ENCODE results near the gene ATP6V0D1.
A peak's percentile ranks its signal among the peaks of the same experiment; 100 is the strongest.

The ATP6V0D1 gene

DNA sequence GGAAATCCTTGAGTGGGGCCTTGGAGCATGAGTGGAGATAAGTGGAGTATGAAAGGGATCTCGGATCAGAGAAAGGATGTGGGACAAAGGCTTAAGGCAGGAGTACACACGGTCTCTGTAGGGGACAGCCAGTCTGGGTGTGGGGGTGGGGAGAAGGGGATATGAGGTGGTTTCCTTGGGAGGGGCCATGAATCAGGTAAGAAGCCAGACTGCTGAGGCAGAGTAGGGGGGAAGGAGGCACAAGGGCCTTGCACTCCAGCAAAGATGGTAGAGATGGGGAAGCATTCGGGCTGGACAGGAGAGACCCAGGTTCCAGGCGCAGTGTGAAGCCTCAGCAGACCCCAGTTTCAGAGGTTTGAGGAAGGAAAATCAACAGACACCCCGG, 48.5 kb downstream of the ATP6V0D1 start:
- no peak overlapping the region for H3K27ac ChIP-seq (ENCODE audit: low read depth, low read length)
- H3K4me1 ChIP-seq (ENCODE audit: control insufficient read depth, insufficient read depth, low read length): peaks cover 27% of the 10 kb centered on the region
- H3K27me3 ChIP-seq (ENCODE audit: control insufficient read depth, insufficient read depth, low read length): peaks cover 19% of the 10 kb centered on the region
- peak overlapping the region; percentile 44 for H3K9ac ChIP-seq (ENCODE audit: low read depth, low read length)
- H3K36me3 ChIP-seq (ENCODE audit: control insufficient read depth, insufficient read depth, low read length): peaks cover 14% of the 10 kb centered on the region
- no peaks in the 10 kb centered on the region for H3K9me3 ChIP-seq (ENCODE audit: control insufficient read depth, insufficient read depth, low read length)
- peak overlapping the region; percentile 50 for H3K4me3 ChIP-seq (ENCODE audit: low read depth, low read length)

DNA sequence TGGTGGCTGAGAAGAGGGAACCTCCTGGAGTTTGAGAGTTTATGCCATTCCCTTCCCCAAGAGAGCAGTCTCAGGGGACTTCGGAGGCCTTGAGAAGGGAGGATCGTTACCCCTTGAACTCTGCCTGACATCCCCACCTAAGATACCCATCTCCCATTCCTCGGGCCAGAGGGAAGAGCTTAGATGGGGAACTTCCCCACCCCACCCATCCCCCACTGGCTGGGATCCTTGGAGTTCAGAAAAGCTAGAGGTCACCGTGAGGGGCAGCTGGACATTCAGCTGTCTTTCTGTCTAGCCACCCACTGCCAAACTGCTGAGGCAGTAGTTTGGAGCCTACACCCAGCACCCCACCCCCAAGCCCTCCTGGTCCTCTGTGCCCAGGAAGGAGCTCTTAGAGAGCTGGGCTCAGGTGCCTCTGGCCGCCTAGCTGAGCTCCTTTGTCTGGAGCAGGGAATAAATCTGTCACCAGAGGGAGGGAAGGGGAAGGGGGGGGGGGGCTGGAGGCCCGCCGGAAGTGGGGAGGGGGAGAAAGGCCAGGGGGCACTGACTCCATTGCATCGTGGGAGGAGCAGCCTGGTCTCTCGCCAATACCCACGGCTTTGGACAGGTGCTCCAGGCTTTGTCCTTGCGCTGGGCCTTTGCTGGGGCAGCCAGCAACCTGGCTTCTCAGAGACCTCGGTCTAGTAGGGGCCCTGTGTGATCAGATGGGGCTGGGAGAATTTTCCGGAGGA, 49.0 kb downstream of the ATP6V0D1 start:
- Histone ChIP-seq H3K4me3 (ENCODE audit: low read depth, low read length) (peak overlapping the region; percentile 88), H3K27me3 (ENCODE audit: control insufficient read depth, insufficient read depth, low read length) (peaks cover 21% of the 10 kb centered on the region), H3K9me3 (ENCODE audit: control insufficient read depth, insufficient read depth, low read length) (no peaks in the 10 kb centered on the region), H3K27ac (ENCODE audit: low read depth, low read length) (no peak overlapping the region), H3K36me3 (ENCODE audit: control insufficient read depth, insufficient read depth, low read length) (peaks cover 8% of the 10 kb centered on the region), H3K4me1 (ENCODE audit: control insufficient read depth, insufficient read depth, low read length) (peaks cover 27% of the 10 kb centered on the region), H3K9ac (ENCODE audit: low read depth, low read length) (peak overlapping the region; percentile 57)

DNA sequence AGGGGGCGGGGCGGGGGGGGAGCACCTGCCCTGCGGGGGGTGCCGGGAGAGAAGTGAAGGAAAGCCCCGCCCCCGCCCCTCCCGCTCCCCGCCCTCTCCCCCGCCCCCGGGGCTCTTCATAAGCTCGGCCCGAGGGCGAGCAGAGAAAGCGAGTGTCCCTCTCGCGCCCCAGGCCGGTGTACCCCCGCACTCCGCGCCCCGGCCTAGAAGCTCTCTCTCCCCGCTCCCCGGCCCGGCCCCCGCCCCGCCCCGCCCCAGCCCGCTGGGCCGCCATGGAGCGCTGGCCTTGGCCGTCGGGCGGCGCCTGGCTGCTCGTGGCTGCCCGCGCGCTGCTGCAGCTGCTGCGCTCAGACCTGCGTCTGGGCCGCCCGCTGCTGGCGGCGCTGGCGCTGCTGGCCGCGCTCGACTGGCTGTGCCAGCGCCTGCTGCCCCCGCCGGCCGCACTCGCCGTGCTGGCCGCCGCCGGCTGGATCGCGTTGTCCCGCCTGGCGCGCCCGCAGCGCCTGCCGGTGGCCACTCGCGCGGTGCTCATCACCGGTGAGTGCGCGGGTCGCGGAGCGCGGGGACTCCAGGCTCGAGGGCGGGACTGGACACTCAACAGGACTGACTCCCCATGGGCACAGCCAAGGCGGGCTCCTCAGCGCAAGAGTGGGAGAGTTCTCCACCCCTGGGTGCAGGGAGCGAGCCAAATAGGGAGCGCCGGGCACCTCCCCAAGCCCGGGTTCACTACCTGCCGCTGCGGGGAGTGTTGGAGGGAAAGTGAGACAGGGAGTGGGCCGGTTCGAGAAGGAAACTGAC, 49.8 kb downstream of the ATP6V0D1 start, which contains the start of gene HSD11B2:
Gene HSD11B2, plus strand, starts transcription at position 145 of the 798 bp plus-strand sequence. Its CDS starts 128 bp downstream, at position 273.
- Histone ChIP-seq H3K4me3 (ENCODE audit: low read depth, low read length) (peak within 1 kb of the TSS; percentile 88), H3K4me1 (ENCODE audit: control insufficient read depth, insufficient read depth, low read length) (peaks cover 27% of the 10 kb centered on the region), H3K27ac (ENCODE audit: low read depth, low read length) (peak within 1 kb of the TSS; percentile 27), H3K9me3 (ENCODE audit: control insufficient read depth, insufficient read depth, low read length) (no peaks in the 10 kb centered on the region), H3K36me3 (ENCODE audit: control insufficient read depth, insufficient read depth, low read length) (0 out of 2 replicates have a peak, but pooled peaks cover 3% of the 10 kb centered on the region), H3K27me3 (ENCODE audit: control insufficient read depth, insufficient read depth, low read length) (peaks cover 22% of the 10 kb centered on the region), H3K9ac (ENCODE audit: low read depth, low read length) (peak within 1 kb of the TSS; percentile 74)

DNA sequence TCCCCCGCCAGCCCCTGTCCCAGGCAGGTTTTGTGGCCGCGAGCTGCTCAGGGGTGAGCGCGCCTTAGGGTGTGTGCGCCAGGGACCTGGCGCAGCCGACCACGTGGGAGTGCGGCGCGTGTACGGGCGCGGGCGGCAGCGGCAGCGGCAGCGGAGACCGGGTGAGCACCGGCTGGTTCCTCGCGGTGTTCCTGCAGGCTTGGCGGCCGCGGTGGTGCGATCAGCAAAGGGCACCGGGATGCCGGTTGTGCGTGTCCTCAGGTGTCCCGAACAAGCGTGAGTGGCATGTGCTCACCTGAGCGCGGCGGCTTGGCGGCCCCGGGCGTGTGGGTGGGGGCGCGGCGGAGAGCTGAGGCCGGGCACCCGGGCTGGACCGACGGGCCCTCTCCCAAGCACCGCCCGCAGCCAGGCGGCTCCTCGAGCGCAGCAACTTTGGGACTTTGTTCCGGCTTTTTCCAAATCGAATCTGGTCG, 50.4 kb downstream of the ATP6V0D1 start:
- Histone ChIP-seq H3K4me1 (ENCODE audit: control insufficient read depth, insufficient read depth, low read length) (peaks cover 32% of the 10 kb centered on the region), H3K36me3 (ENCODE audit: control insufficient read depth, insufficient read depth, low read length) (0 out of 2 replicates have a peak, but pooled peaks cover under 1% of the 10 kb centered on the region), H3K9me3 (ENCODE audit: control insufficient read depth, insufficient read depth, low read length) (no peaks in the 10 kb centered on the region), H3K27me3 (ENCODE audit: control insufficient read depth, insufficient read depth, low read length) (peaks cover 22% of the 10 kb centered on the region), H3K9ac (ENCODE audit: low read depth, low read length) (peak overlapping the region; percentile 74), H3K27ac (ENCODE audit: low read depth, low read length) (peak overlapping the region; percentile 27), H3K4me3 (ENCODE audit: low read depth, low read length) (peak overlapping the region; percentile 80)

DNA sequence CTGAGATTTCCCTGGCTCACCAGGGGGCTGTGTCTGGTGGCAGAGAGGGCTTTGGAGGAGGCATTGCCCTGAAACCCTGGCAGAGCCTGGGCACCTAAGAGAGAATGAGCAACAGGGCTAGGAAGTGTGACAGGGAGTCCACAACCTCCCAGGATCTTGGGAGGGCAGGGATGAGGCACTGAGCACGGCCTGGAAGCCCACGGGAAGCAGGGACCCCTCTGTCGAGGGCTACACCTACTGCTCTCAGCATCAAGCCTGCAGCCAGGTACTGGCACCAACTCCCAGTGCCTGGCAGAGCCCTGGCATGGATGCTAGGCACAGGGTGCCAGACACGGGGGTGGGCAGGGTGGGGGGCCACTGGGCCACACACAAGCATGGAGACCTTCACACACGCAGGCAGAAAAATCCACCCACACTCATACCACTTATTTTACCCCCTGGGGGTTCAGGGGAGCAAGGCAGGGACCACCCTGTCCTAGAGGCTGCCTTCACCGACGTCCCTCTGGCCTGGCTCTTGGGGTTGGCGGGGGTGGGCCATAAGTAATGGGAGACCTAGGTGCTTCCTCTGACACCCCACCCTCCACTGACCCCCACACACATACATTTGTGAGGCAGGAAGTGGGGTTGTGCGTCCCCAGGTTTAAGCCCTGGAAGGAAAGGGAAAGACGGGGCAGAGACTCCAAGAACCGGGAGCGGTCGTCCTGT, 51.0 kb downstream of the ATP6V0D1 start:
- Histone ChIP-seq H3K4me1 (ENCODE audit: control insufficient read depth, insufficient read depth, low read length) (peaks cover 38% of the 10 kb centered on the region), H3K4me3 (ENCODE audit: low read depth, low read length) (peak overlapping the region; percentile 80), H3K9ac (ENCODE audit: low read depth, low read length) (peak overlapping the region; percentile 74), H3K36me3 (ENCODE audit: control insufficient read depth, insufficient read depth, low read length) (no peaks in the 10 kb centered on the region), H3K27me3 (ENCODE audit: control insufficient read depth, insufficient read depth, low read length) (peaks cover 22% of the 10 kb centered on the region), H3K27ac (ENCODE audit: low read depth, low read length) (no peak overlapping the region), H3K9me3 (ENCODE audit: control insufficient read depth, insufficient read depth, low read length) (no peaks in the 10 kb centered on the region)

DNA sequence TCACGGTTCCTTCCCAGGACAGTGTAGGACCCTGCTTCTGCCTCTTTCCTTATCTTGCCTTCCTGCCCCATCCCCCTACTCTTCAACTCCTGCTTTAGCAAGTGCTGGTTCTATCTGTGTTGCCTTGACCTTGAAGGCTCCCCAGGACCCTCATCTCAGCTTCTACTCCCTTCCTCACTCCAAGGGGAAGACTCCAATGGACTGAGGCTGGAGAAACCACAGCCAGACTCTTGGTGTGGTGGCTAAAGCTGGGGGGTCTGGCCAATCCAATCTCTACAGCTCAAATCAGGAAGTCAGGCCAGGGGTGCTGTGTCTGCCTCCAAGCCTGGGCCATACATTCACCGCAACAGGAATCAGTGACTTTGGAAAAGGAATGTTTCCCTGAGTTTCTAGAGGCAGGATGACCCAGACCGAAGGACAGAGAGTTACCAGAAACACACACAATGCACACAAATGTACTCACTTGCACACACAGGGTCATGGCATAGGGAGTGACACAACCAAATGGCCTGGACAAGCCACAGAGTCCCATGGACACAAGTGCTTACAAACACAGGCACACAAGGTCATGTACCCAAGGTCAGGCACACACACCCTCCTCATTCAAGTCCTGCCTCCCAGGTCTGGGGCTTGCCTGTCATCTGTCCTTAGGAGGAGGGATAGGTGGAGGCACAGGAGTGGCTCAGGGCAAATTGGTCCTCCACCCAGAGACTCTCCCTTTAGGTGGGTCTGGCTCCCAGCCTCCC, 51.7 kb downstream of the ATP6V0D1 start:
- Histone ChIP-seq H3K27me3 (ENCODE audit: control insufficient read depth, insufficient read depth, low read length) (peaks cover 22% of the 10 kb centered on the region), H3K27ac (ENCODE audit: low read depth, low read length) (no peak overlapping the region), H3K9me3 (ENCODE audit: control insufficient read depth, insufficient read depth, low read length) (no peaks in the 10 kb centered on the region), H3K4me3 (ENCODE audit: low read depth, low read length) (no peak overlapping the region), H3K9ac (ENCODE audit: low read depth, low read length) (no peak overlapping the region), H3K36me3 (ENCODE audit: control insufficient read depth, insufficient read depth, low read length) (no peaks in the 10 kb centered on the region), H3K4me1 (ENCODE audit: control insufficient read depth, insufficient read depth, low read length) (peaks cover 45% of the 10 kb centered on the region)

DNA sequence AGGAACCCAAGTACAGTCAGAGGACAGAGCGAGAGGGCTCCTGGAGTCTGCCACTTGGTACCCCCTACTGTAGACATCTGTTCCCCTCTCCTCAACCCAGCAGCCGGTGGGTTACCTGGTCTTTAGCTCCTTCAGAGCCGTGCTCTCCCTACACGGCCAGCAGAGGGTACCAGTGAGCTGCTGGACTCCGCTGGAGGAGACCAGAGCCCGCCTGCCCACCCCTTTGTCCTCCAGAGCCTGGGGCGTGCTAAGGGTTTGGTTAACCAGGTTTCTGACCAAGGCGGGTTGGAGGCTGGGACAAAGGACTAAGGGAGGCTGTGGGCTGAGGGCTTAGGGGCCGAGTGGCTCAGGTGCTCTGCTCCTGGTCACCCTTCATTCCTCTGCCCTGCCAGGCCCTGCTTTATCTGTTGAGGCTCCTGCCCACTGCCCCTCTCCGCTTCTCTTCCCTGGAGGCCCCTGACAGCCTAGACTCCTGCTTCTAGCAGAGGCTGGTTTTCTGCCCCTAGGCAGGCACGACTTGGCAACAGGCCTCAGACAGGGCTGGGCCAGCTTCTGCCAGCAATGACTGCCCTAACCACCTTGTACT, 52.7 kb downstream of the ATP6V0D1 start:
- Histone ChIP-seq H3K9ac (ENCODE audit: low read depth, low read length) (no peak overlapping the region), H3K27ac (ENCODE audit: low read depth, low read length) (no peak overlapping the region), H3K27me3 (ENCODE audit: control insufficient read depth, insufficient read depth, low read length) (peaks cover 22% of the 10 kb centered on the region), H3K9me3 (ENCODE audit: control insufficient read depth, insufficient read depth, low read length) (no peaks in the 10 kb centered on the region), H3K36me3 (ENCODE audit: control insufficient read depth, insufficient read depth, low read length) (no peaks in the 10 kb centered on the region), H3K4me3 (ENCODE audit: low read depth, low read length) (no peak overlapping the region), H3K4me1 (ENCODE audit: control insufficient read depth, insufficient read depth, low read length) (peaks cover 54% of the 10 kb centered on the region)

DNA sequence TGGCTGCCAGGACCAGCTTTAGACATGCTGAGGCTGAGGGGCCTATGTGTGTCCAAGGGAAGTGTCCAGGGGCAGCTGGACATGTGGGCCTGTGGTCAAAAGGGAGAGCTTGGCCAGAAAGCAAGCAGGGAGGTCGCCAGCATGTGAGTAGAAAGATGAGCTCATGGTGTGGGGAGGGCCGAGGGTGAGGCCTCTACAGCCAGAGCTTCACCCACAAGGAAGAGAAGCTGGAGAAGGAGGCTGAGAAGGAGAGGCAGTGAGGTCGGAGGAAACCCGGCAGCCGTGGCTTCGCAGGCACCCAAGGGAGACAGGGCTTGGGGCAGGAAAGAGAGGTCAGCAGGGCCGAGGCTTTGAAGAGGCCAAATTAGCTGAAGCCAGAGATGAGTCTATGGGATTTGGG, 54.0 kb downstream of the ATP6V0D1 start:
- H3K9ac ChIP-seq (ENCODE audit: low read depth, low read length): no peak overlapping the region
- no peak overlapping the region for H3K4me3 ChIP-seq (ENCODE audit: low read depth, low read length)
- no peaks in the 10 kb centered on the region for H3K9me3 ChIP-seq (ENCODE audit: control insufficient read depth, insufficient read depth, low read length)
- H3K36me3 ChIP-seq (ENCODE audit: control insufficient read depth, insufficient read depth, low read length): no peaks in the 10 kb centered on the region
- peaks cover 45% of the 10 kb centered on the region for H3K4me1 ChIP-seq (ENCODE audit: control insufficient read depth, insufficient read depth, low read length)
- H3K27me3 ChIP-seq (ENCODE audit: control insufficient read depth, insufficient read depth, low read length): peaks cover 22% of the 10 kb centered on the region
- no peak overlapping the region for H3K27ac ChIP-seq (ENCODE audit: low read depth, low read length)

DNA sequence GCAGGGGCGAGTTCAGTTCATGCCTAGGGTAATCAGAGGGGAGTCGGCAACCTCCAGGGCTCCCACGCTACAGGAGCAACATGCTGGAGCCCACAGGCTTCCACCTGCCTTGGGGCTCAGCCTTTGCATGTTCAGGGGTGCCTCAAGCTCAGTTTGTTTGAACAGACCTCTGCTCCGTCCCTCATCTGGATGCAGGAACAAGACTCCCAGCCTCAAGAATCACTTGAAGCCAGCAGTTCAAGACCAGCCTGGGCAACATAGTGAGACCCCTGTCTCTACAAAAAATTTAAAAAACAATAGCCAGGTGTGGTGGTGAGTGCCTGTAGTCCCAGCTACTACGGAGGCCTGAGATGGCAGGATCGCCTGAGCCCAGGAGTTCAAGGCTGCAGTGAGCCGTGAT, 54.9 kb downstream of the ATP6V0D1 start:
- no peak overlapping the region for H3K27ac ChIP-seq (ENCODE audit: low read depth, low read length)
- H3K4me1 ChIP-seq (ENCODE audit: control insufficient read depth, insufficient read depth, low read length): peaks cover 45% of the 10 kb centered on the region
- H3K4me3 ChIP-seq (ENCODE audit: low read depth, low read length): no peak overlapping the region
- no peaks in the 10 kb centered on the region for H3K9me3 ChIP-seq (ENCODE audit: control insufficient read depth, insufficient read depth, low read length)
- no peak overlapping the region for H3K9ac ChIP-seq (ENCODE audit: low read depth, low read length)
- peaks cover 22% of the 10 kb centered on the region for H3K27me3 ChIP-seq (ENCODE audit: control insufficient read depth, insufficient read depth, low read length)
- H3K36me3 ChIP-seq (ENCODE audit: control insufficient read depth, insufficient read depth, low read length): no peaks in the 10 kb centered on the region

DNA sequence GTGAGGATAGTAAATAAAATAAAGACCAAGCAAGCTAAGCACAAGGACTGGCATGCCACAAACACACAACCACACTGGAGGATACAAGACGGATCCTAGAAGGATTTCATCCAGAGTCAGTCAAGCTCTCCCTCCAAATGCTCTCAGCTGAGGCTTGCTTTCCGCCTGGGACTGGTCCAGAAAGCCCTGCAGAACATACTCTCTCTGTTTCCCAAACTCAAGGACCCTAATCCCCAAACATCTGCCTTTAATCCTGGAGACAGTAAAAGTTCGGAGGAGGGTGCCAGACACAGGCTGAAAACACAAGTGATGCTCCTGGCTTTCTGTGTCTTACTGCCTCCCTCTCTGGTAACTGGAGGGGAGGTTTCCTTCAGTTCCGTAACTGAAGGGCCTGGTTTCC, 55.4 kb downstream of the ATP6V0D1 start:
- Histone ChIP-seq H3K9me3 (ENCODE audit: control insufficient read depth, insufficient read depth, low read length) (no peaks in the 10 kb centered on the region), H3K9ac (ENCODE audit: low read depth, low read length) (no peak overlapping the region), H3K27ac (ENCODE audit: low read depth, low read length) (no peak overlapping the region), H3K4me3 (ENCODE audit: low read depth, low read length) (0 out of 2 replicates have a peak overlapping the region, but pooled peaks have one; percentile 21), H3K36me3 (ENCODE audit: control insufficient read depth, insufficient read depth, low read length) (no peaks in the 10 kb centered on the region), H3K4me1 (ENCODE audit: control insufficient read depth, insufficient read depth, low read length) (peaks cover 47% of the 10 kb centered on the region), H3K27me3 (ENCODE audit: control insufficient read depth, insufficient read depth, low read length) (peaks cover 22% of the 10 kb centered on the region)
